ENCODE results near the gene CHRNB1.
A peak's percentile ranks its signal among the peaks of the same experiment; 100 is the strongest.
"Not testable (repeated sequence)": the region's sequence is repeated elsewhere in the genome, so short reads cannot be mapped to it uniquely, and the experiment has no call there.

The CHRNB1 gene

GRCh38 chr17:7468804-7469389 lies 24.0 kb downstream of the CHRNB1 start:
- DNase-seq: no peak

- not testable (repeated sequence) for DNase-seq
Measured at GRCh38 chr17:7469843-7470242, 25.0 kb downstream of the CHRNB1 start.

DNA sequence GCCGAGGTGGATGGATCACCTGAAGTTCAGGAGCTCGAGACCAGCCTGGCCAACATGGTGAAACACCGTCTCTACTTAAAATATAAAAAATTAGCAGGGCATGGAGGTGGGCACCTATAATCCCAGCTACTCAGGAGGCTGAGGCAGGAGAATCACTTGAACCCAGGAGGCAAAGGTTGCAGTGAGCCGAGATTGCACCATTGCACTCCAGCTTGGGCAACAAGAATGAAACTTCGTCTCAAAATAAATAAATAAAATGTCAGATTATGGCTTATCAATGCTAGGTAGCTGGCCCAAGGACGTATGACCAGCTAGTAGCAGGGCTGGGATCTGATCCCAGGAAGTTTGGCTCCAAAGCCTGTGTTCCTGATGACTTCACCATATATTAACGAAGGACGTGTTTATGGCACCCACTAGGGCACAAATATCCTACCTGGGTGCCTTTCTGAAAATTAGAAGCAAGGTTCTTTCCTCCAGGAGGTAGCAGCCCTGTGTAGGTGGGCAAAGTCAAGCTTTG lies 25.7 kb downstream of the CHRNB1 start:
- DNase-seq: not testable (repeated sequence)

- no peak for DNase-seq
Measured at GRCh38 chr17:7471729-7472128, 26.9 kb downstream of the CHRNB1 start.

DNA sequence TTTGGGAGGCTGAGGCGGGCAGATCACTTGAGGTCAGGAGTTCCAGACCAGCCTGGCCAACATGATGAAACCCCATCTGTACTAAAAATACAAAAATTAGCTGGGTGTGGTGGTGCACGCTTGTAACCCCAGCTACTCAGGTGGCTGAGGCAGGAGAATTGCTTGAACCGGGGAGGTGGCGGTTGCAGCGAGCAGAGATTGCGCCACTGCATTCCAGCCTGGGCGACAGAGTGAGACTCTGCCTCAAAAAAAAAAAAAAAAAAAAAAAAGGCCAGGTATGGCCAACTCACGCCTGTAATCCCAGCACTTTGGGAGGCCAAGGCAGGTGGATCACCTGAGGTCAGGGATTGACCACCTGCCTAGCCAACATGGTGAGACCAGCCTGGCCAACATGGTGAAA lies 29.9 kb downstream of the CHRNB1 start:
- not testable (repeated sequence) for DNase-seq

- DNase-seq: no peak
Measured at GRCh38 chr17:7475764-7476422, 31.0 kb downstream of the CHRNB1 start.

DNA sequence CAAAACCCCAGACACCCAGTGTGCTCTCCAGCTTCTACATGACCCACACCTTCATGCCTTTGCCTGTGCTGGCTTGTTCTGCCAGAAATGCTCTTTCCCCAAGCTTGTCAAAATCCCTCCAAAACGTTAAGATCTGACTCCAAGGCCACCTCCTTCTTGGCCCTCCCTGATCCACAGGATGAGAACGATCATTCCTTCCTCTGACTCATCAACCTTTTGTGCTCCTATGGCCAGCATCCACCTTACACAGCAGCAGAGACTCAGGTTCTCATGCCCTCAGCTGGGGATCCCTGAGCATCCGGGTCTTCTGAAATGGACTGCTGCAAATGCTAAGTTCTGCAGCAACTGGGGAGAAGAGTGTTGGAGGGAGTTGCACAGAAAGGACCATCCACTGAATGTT lies 31.6 kb downstream of the CHRNB1 start:
- peak; percentile 30 for DNase-seq

DNA sequence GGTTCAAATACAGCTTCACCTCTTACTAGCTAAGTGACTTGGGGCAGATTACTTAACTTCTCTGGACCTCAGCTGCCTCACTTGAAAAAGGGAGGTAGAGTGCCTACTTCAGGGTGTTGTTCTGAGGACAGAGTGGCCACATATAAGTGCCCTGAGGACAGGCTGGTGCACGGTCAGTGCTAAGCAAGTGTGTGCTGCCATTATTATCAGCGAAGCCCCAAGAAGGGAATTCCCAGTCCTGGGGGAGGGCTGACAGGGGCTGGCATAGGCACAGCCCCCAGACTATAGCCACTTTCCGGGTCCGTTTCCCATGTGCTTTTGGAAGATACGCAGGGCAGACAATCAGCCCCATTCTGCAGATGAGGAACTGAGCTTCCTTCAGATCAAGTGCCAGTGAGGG lies 32.1 kb downstream of the CHRNB1 start:
- no peak for DNase-seq

DNA sequence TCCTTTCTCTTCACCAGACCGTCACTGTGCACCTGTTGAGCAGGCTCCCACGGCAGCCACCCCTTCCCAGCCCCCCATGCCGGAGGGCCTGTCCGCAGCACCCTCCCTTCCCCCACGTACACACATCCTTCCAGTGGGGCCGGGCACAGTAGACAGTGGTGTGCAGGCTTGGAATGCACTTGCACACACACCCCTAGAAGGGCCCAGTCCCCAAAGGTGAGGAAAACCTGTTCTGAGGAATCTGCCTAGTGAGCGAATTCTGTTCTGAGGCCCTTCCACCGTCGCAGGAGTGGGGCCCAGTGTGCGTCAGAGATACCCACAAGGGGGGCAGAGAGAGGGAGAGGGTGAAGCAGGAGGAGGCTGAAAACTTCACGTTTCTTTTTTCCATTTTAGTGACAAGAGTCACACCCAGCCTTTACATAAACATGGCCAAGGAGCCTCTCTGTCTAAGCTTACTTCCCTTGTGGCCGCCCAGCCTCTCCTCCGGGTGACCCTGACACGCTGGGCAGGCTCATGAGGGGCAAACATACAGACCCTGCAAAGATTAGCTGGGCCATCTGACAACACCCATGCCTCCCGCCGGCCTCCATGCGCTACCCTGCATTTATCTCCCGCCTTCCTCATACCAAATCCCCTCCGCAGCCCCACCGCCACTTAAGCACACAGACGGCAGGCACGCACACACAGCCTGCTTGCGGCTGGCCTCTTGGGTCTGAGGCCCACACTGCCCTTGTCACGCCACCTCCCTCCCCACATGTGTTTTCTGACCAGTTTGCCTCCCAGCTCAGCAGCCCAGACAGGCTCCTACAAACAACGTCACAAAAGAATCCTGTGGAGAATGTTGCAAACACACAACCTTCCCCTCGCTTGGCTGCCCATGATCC lies 32.8 kb downstream of the CHRNB1 start:
- no peak for DNase-seq

DNA sequence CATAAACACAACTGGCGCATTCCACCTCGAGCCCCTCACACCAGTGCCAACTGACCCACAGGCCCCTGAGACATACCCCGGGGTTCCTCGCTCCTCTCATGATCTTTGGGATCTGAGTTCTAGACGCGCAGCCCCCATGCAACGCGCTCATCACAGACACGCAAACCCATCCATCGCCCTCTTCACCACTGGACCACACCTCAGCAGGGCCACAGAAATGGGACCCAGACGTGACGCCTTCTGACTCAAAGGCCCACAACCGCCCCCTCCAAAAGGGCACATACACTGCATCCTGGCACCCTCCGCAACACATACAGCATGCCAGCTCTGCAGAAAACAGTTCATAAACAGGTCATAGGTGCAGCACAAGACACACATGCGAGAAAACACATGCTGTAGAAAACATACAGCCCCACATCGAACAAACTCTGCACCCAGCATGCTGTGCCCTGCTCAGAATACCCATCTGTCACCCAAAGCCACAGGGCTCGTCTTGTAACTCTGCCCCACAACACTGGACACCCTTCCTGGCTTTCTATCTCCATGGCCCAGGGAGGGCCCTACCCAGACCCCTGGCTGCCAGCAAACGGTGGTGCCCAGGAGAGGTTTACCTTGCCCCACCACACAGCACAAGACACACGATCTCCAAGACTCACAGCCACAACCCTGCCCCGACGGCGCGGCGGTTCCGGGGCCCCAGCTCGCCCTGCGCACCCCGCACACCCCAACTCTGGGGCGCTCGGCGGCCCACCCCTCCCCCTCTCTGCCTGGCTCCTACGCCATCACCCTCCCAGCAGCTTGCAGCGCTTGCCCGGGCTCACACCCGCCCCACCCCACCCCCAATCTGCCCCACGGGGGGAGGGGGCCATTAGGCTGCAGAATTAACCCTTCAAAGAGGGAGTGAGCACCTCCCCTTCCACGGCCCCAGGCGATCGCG lies 33.7 kb downstream of the CHRNB1 start:
- peak; percentile 58 for DNase-seq

DNA sequence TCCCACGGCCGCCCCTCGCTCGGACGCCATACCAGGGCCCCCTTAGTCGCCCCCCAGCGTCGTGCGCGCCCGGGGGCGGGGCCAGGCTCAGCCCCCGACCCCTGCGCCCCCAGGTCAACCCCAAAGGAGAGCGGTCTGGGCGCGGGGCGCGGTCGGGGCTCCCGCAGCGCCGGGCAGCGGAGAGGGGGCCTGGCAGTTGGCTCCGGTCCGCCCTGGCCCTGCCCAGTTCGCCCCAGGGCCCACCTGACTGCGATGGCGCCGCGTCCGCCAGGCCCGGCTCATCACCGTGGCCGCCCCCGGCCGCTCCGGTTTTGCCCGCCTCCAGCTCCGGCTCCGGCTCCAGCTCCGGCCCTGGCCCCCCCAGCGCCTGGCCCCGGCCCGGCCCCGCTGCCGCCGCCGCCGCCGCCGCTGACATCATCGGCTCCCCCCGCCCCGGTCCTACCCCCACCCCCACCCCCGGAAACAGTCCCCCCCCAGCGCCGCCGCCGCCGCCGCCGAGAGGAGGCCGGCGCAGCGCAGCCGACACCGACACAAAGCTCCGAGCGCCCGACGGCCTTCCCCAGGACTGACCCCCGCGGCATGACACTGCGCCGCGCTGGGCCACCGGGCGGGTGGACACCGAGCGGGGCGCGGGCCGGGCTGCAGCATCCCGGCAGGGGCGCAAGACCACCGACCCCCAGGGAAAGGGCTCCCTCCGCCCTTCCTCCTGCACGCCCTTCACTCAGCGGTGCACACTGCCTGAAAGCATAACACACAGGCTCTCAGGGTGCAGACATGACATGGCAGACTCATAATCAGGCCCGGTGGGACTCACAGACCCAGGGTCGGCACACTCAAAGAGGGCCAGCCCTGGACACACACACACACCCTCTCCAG lies 34.6 kb downstream of the CHRNB1 start, which contains the start of gene ZBTB4:
Gene ZBTB4 (minus strand): TSS at position 419 of the 876 bp plus-strand sequence. CDS start 12,830 bp downstream, outside the sequence.
- DNase-seq: peak; percentile 82

DNA sequence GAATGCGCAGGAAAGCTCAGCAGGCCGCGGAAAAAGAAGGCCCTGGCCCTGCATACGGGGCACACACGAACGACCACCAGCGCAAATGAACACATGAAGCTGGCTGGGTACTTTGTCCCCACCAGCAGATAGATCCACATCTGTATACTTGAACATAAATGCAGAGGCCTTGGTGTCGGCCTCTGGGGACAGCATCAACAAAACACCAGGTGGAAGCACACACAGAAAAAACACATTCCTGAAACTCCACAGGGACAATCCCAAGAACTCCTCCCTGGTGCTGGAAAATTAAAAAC lies 35.2 kb downstream of the CHRNB1 start:
- DNase-seq: peak; percentile 62

DNA sequence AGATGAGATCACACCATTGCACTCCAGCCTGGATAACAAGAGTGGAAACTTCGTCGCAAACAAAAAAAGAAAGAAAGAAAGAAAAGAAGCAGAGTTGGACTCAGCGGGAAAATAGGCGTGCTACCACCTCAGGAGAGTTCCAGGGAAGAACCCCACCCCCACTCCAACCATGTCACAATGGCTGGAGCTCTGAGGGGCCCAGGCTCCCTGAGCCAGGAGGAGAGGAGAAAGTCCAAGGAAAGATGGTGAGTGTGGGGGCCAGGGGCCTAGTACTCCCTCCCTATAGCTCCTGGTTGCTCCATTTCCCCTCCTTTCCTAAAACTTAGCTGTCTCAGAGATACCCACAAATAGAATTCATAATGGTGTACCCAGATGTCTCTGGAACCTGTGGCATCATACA lies 36.4 kb downstream of the CHRNB1 start, which contains the start of gene SLC35G6:
Gene SLC35G6 (plus strand): TSS at position 172 of the 400 bp plus-strand sequence. CDS start 71 bp downstream, at position 243.
- not testable (repeated sequence) for DNase-seq

- DNase-seq: not testable (repeated sequence)
Measured at GRCh38 chr17:7481842-7482741, 37.2 kb downstream of the CHRNB1 start.

- DNase-seq: not testable (repeated sequence)
Measured at GRCh38 chr17:7482742-7483088, 37.9 kb downstream of the CHRNB1 start.

DNA sequence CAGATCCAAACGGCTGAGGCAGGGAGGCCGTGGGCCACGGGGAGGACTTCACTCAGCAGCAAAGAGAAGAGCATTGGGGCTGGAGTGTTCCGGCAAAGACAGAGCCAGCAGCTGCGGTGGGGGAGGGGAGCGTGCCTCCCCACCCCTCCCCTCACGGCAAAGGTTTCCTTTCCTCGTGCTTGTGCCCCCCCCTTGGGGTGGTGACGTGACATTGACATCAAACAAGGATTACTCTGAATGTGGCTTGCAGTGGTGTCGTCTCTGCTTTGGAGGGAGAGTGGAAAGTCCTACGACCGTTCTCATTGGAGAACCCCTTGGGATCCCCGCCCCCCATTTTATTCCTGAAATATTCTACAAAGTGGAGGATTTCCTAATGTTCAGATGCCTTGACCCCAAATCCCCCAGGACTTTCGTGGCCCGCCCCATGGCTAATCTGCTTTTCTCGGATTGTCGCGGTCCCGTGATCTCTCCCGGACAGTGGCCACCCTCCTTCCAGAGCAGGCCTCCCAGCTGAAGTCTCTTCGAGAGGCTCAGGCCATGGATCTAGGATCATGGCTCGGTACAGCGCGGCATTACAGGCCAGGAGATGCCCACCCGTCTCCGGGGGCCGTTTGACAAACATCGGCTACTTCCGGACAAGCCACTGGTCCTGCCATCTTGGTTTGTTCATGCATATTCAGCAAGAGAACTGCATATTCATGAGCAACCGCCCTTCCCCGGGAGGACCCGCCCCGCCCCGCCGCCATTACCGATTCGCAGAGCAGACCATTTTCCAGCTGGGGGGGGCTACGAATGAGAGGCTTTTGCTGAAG lies 38.6 kb downstream of the CHRNB1 start:
- DNase-seq: peak; percentile 98

GRCh38 chr17:7484067-7484918 lies 39.4 kb downstream of the CHRNB1 start, which contains the start of gene POLR2A:
Gene POLR2A (plus strand): TSS chr17:7484366.
- peak; percentile 99 for DNase-seq

DNA sequence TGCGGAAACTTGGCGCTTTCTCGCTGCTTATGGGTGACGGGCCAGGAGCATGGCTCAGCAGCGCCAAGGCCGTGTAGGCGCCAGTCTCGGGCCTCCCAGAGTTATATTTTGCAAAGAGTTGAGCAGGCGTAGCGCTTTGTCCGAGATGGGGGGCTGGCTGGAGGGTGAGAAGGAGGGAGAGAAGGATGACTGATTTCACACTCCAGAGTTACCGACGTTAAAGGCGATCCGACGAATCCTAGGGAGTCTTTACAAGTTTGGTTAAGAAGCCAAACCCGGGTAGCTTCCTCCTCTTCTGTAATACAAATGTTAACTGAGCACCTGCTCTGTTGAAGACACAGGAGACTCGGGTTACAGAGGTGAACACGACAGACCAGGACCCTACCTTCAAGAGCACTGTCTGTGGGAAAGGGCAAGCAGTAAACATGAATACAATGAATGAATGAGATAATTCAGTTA lies 40.1 kb downstream of the CHRNB1 start:
- peak; percentile 77 for DNase-seq
